ENCODE results near the gene COPS2.

The COPS2 gene

DNA sequence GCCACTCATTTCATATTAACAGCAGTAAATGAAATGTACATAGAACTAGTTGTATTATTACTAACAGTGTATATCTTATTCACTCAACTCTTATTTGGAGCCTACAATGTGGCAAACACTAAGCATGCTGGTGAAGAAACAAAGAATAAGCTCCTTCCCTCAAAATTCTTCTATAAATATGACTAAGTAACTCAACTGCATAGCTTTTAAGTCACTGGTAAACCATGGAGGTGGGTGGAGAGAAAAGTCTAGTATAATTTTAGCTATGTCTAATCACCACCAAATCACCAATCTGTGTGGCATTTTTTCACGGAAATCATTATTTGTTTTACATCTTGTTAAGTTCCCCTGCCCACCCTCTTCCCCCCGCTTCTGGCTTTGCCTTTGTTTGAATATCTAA lies 17.5 kb downstream of the COPS2 start:
- TF ChIP-seq, protein P1, sequence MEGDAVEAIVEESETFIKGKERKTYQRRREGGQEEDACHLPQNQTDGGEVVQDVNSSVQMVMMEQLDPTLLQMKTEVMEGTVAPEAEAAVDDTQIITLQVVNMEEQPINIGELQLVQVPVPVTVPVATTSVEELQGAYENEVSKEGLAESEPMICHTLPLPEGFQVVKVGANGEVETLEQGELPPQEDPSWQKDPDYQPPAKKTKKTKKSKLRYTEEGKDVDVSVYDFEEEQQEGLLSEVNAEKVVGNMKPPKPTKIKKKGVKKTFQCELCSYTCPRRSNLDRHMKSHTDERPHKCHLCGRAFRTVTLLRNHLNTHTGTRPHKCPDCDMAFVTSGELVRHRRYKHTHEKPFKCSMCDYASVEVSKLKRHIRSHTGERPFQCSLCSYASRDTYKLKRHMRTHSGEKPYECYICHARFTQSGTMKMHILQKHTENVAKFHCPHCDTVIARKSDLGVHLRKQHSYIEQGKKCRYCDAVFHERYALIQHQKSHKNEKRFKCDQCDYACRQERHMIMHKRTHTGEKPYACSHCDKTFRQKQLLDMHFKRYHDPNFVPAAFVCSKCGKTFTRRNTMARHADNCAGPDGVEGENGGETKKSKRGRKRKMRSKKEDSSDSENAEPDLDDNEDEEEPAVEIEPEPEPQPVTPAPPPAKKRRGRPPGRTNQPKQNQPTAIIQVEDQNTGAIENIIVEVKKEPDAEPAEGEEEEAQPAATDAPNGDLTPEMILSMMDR (IDR thresholded peaks at IDR 0.05; ENCODE audit: low read depth, low read length) = no peak

DNA sequence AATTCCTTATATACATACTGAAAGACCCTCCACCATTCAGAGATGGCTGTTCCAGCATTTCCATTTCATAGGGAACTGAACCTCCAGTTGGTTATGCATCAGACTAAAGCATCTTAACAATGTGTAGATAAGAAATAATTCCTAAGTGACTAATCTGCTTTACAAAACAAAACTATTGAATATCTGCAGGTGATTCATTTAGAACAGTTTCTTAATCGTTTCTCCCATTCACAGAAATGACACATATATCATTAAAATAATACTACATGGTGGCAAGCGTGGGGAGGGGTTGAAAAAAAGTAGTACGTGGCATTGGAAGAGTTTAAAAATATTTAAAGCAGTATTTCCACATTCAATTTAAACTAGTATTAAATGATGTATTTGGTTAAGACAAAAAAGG lies 19.5 kb downstream of the COPS2 start:
- TF ChIP-seq, protein P1 (IDR thresholded peaks at IDR 0.05; ENCODE audit: low read depth, low read length) = no peak

More for the DNA sequence above, 17.5 kb downstream of the COPS2 start:
- no peak overlapping the region for H3K4me3 ChIP-seq (ENCODE audit: low read depth, low read length)

DNA sequence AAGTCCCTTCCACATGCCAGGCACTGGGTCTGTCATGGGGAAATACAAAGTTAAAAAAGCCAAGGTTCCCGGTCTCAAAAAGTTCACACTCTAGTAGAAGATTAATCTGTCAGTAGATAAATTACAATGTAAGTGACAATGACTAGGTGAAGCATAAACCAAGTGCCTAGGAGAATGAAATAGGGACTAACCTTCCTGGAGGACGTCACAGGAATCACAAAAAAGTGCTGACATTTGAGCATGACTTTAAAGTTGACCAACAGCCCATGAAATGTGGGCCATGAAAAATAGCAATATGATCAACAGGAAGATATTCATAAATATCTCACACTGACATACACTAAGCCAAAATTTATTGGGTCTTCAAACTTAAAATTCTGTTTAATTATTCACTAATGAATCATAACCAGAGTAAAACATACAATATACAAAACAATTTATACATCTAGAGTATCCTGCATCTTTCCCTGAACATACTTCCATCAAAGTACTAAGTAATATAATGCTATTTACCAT lies 20.0 kb downstream of the COPS2 start:
- H3K4me3 ChIP-seq (ENCODE audit: low read depth, low read length) = no peak overlapping the region
- TF ChIP-seq, protein P1 (IDR thresholded peaks at IDR 0.05; ENCODE audit: low read depth, low read length) = no peak

More for the DNA sequence above, 19.5 kb downstream of the COPS2 start:
- H3K4me3 ChIP-seq (ENCODE audit: low read depth, low read length) = no peak overlapping the region

DNA sequence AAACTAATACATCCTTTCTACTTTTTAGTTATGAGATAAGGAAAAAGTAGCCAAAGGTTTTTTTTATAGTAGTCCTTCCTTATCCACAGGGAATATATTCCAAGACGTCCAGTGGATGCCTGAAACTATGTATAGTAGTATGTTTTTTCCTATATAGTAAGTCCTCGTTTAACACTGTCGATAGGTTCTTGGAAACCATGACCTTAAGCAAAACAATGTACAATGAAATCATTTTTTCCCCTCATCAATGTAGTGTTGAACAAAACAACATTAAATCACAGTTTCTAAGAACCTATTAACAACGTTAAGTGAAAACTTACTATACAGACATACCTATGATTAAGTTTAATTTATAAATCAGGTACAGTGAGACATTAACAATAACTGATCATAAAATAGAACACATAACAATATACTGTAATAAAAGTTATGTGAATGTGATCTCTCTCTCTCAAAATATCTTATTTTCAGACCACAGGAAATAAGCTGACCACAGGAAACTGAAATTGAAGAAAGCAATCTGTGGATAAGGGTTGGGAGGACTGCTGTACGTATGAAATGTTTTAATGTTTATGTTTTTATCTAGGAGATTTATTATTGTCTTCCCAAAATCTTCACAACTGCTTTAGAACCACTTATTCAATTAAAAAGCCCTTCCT lies 20.6 kb downstream of the COPS2 start:
- H3K4me3 ChIP-seq (ENCODE audit: low read depth, low read length) = no peak overlapping the region
- TF ChIP-seq, protein P1 (IDR thresholded peaks at IDR 0.05; ENCODE audit: low read depth, low read length) = no peak

DNA sequence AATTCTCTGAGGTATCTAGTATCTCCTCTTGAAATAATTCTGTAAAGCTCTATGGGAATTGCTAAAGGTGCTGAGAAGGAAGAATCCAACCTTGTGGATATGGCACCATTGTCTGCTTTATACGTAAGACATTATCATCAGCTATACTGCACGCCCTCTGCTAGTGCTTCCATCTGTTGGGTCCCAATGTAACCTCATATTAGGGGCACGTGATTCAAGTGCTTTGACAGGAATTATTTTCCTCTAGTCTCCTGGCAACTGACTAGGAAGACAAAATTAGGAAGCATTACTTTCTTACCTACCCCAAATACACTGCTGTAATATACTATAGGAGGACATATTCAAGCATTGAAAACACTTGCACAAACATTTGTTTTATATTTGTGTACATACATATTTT lies 24.0 kb downstream of the COPS2 start:
- no peak overlapping the region for H3K4me3 ChIP-seq (ENCODE audit: low read depth, low read length)
- TF ChIP-seq, protein P1 (IDR thresholded peaks at IDR 0.05; ENCODE audit: low read depth, low read length) = no peak

DNA sequence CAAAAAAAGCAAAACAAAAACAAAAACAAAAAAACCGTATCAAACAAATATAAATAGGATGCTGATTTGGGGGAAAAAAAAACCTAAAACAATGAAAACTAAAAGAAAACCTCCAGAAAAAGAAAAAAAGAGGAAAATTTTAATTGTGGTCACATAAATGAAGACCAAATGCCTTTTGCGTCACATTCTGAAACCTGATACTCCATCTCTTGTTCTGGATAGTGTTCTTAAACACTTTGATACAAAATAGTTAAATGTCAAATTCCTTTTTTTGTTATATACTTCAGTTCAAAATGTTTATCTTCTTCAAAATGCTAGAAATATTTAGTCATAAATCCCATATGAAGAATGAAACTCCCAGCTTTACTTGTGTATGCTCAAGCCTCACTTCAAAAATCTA lies 31.0 kb downstream of the COPS2 start:
- TF ChIP-seq, protein P1 (IDR thresholded peaks at IDR 0.05; ENCODE audit: low read depth, low read length) = no peak
- no peak overlapping the region for H3K4me3 ChIP-seq (ENCODE audit: low read depth, low read length)

DNA sequence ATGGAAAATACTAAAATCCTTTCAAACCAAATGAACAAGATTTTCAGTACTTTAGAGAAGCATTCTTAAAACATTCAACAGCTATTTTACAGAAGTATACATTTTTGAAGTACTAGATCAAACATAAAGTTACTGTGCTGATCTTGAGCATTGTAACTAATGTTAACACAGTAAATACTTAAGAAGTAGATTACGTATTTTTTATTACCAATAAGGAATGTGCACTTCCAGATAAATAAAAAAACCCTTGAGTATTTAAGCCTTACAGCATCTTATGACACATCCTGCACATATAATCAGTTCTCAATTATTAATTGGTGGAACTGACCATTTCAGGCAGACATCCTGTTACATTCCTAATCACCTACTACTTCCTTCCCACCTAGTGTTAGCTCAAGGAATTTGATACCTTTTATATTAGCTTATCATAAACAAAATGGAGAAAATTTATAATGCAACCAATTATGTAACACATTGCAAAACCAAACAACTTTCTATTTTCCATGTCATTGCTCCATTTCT lies 32.8 kb downstream of the COPS2 start:
- no peak overlapping the region for H3K4me3 ChIP-seq (ENCODE audit: low read depth, low read length)
- TF ChIP-seq, protein P1 (IDR thresholded peaks at IDR 0.05; ENCODE audit: low read depth, low read length) = no peak

All from WI38 (cell line).